Endothelial cell of umbilical vein (primary cell): Measurements from ENCODE around the gene DRC7. TPM values are rescaled to one million over a fixed set of nuclear protein-coding genes. Genes with fewer than 3 reads are reported as not detected.

Experiments used
- BruUV-seq: library from RNA; stranded (reverse); fragments of 400-500 nt; replicated peaks from 2 replicates; lab custom pipeline; 2021; lab: Mats Ljungman, UMichigan
- CTCF ChIA-PET: fragments of 300-600, 350-600 bp; sonication (Branson Sonifier 250); formaldehyde crosslinking; loops from one replicate; lab custom pipeline; 2021; ENCODE audit warnings: antibody characterized with exemption, inconsistent platforms; lab: Charles Lee
- POLR2A ChIA-PET: fragments of 300-600, 350-600 bp; sonication (Branson Sonifier 250); formaldehyde crosslinking; loops from one replicate; lab custom pipeline; 2021; ENCODE audit warnings: antibody characterized with exemption, inconsistent platforms; lab: Charles Lee
- DNase-seq: peaks from one replicate; pipeline ENCODE4 v3.0.0-alpha.2; 2011; ENCODE audit warnings: low read depth, low spot score
- FAIRE-seq: peaks from 2 replicates; lab custom pipeline; 2011; peaks lifted over from hg19 to GRCh38; lab: Jason Lieb, UNC
- H2AFZ ChIP-seq: 2 replicates; pipeline ENCODE4 v1.6.0; 2012; ENCODE audit warnings: low read depth, low read length, control low read depth, inconsistent platforms
- H3K27ac ChIP-seq: 2 replicates; pipeline ENCODE4 v1.5.1; 2011; ENCODE audit warnings: low read depth, mild to moderate bottlenecking, control low read depth, low read length, moderate library complexity; ENCODE audit not compliant: insufficient read depth
- H3K27me3 ChIP-seq, 2 experiments: 2 replicates each; pipeline versions ENCODE4 v1.6.0 to v1.6.1; 2011; ENCODE audit warnings: low read length in 2 of 2, mixed read lengths in 1 of 2; ENCODE audit not compliant: control insufficient read depth in 2 of 2, insufficient read depth in 2 of 2
- H3K36me3 ChIP-seq, 2 experiments: 2 replicates in 1 of 2; 3 replicates in 1 of 2; pipeline ENCODE4 v1.5.1; 2011; ENCODE audit warnings: low read length in 2 of 2, mild to moderate bottlenecking in 1 of 2, moderate library complexity in 1 of 2; ENCODE audit not compliant: control insufficient read depth in 2 of 2, insufficient read depth in 2 of 2; ENCODE audit errors: extremely low read depth in 1 of 2
- H3K4me1 ChIP-seq: 3 replicates; pipeline ENCODE4 v1.5.1; 2011; ENCODE audit warnings: mild to moderate bottlenecking, low read length; ENCODE audit not compliant: control insufficient read depth, insufficient read depth; ENCODE audit errors: extremely low read depth
- H3K4me2 ChIP-seq: 2 replicates; pipeline ENCODE4 v1.6.1; 2011; ENCODE audit warnings: low read length, control low read depth, mixed read lengths; ENCODE audit not compliant: insufficient read depth
- H3K4me3 ChIP-seq, 3 experiments: fragments of 200-600 bp in 1 of 3; sonication (generic), shearing (Covaris generic) in 1 of 3; replicated peaks in 1 of 3; 2 replicates each; pipeline ENCODE4 v1.5.1; 2011 to 2016; ENCODE audit warnings: control low read depth in 3 of 3, low read length in 3 of 3, mild to moderate bottlenecking in 2 of 3, inconsistent platforms in 1 of 3, low read depth in 1 of 3, moderate library complexity in 1 of 3; ENCODE audit not compliant: insufficient read depth in 1 of 3
- H3K79me2 ChIP-seq: 2 replicates; pipeline ENCODE4 v1.6.0; 2012; ENCODE audit warnings: low read length, inconsistent platforms; ENCODE audit not compliant: control insufficient read depth, insufficient read depth
- H3K9ac ChIP-seq: replicated peaks from 2 replicates; pipeline ENCODE3; 2011; ENCODE audit warnings: low read length, control low read depth; ENCODE audit not compliant: insufficient read depth; ENCODE audit errors: extremely low read depth
- H3K9me1 ChIP-seq: replicated peaks from 3 replicates; pipeline ENCODE4 v1.6.0; 2011; ENCODE audit warnings: mild to moderate bottlenecking, low read length; ENCODE audit not compliant: control insufficient read depth, insufficient read depth; ENCODE audit errors: extremely low read depth
- H3K9me3 ChIP-seq: replicated peaks from 2 replicates; pipeline ENCODE4 v1.5.1; 2012; ENCODE audit warnings: low read length, inconsistent platforms; ENCODE audit not compliant: control insufficient read depth, insufficient read depth
- H4K20me1 ChIP-seq: replicated peaks from 2 replicates; pipeline ENCODE3; 2011; ENCODE audit warnings: mild to moderate bottlenecking, low read length; ENCODE audit not compliant: control insufficient read depth, insufficient read depth; ENCODE audit errors: extremely low read depth
- FOS ChIP-seq: IDR thresholded peaks from 2 replicates; pipeline ENCODE4 v1.6.1; 2011; ENCODE audit warnings: mild to moderate bottlenecking, low read length, moderate library complexity, borderline replicate concordance; ENCODE audit not compliant: insufficient read depth
- GATA2 ChIP-seq: IDR thresholded peaks from 2 replicates; pipeline ENCODE4 v1.7.0; 2011; ENCODE audit warnings: low read depth, mild to moderate bottlenecking, moderate library complexity, mixed read lengths, low read length; ENCODE audit not compliant: insufficient read length, insufficient read depth
- JUN ChIP-seq: IDR thresholded peaks from 2 replicates; pipeline ENCODE4 v1.6.1; 2011; ENCODE audit warnings: borderline replicate concordance, low read depth; ENCODE audit not compliant: insufficient read length, insufficient read depth
- POLR2A ChIP-seq: IDR thresholded peaks from 2 replicates; pipeline ENCODE4 v1.6.1; 2012; ENCODE audit warnings: low read depth, mild to moderate bottlenecking, control low read depth, low read length
- POLR2AphosphoS5 ChIP-seq: IDR thresholded peaks from 2 replicates; pipeline ENCODE4 v1.6.1; 2012; ENCODE audit warnings: low read depth, mild to moderate bottlenecking, control low read depth, low read length, moderate library complexity; ENCODE audit not compliant: insufficient read depth
- dilution Hi-C: fragments of 300-500 bp; cut with MboI; formaldehyde crosslinking; loops from one replicate; pipeline ENCODE4 v1.15.0; 2019; ENCODE audit warnings: low sequenced_read_pairs; ENCODE audit not compliant: extremely low pct_ligation_motif_present
- intact Hi-C: fragments of 100-400 bp; cut with micrococcal nuclease; formaldehyde crosslinking; loops from one replicate; pipeline ENCODE4 v1.10.0; 2022
- polyA plus RNA-seq, 4 experiments: library from polyadenylated mRNA; depleted of rRNA in 3 of 4; stranded (reverse) in 3 of 4; unstranded in 1 of 4; fragments of >200 nt; gene quantifications; 2 replicates each; pipeline versions ENCODE4 v1.2.1 to v1.2.3, GENCODE V29; 2011 to 2012; ENCODE audit warnings: missing spikeins in 1 of 4
- total RNA-seq: library from RNA; stranded (reverse); gene quantifications from 2 replicates; pipeline ENCODE4 v1.2.3, GENCODE V29; 2021
- TF ChIP-seq, protein P1 (sequence below), 2 donors: IDR thresholded peaks; 1 replicate in 1 of 2; 2 replicates in 1 of 2; pipeline ENCODE4 v1.5.1; 2011; ENCODE audit warnings: low read length in 2 of 2, mild to moderate bottlenecking in 2 of 2, moderate library complexity in 2 of 2, control low read depth in 1 of 2, inconsistent platforms in 1 of 2, low read depth in 1 of 2; ENCODE audit not compliant: insufficient read depth in 1 of 2; ENCODE audit errors: extremely low read depth in 1 of 2
- TF ChIP-seq, protein P2 (sequence below): IDR thresholded peaks from 2 replicates; pipeline ENCODE4 v1.6.1; 2011; ENCODE audit not compliant: insufficient read depth, insufficient read length

Gene DRC7
- total and polyA plus RNA-seq, 2 donors (not counting 3 experiments of a cell fraction or from before 2014, with no cell fraction given): 0.13 to 0.77 TPM

DNA sequence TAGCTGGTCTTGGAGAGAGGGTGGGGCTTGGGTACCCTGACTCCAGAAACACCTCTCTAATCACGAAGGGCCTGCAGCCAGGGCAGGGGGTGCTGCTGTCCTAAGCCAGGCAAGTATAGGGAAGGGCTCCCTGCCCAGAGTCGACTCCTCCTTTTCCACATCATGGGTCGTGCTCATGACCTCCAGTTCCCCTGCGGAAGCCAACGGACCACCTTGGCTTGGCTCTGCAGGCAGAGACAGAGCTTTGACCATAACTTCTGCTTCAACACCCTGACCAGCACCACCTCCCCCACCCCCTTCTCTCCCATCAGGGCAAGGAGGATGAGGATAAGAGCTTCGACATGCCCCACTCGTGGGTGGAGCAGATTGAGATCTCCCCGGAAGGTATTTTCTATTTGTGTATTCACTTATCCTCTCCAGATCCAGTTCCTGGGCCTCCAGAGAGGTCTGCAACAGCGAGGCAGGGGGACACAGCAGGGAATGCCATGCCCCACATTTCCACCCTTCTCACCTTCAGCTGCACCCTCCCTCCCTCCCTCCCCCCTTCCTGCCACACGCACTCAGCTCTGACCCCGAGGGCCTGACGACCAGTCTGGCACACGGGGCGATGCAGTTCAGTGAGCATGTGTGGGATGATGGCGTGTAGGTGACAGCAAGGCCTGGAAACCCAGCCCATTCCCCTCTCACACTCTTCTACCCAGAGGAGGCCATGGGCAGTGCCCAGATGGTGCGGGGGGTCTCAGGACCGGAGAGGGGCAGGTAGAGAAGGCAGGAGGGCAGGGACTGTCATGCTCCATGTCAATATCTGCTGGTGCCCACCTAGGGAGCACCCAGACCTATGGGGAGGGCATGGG, 27.0 kb downstream of the DRC7 start:
- H3K36me3 ChIP-seq: no peaks in the 10 kb centered on the region
- no peak overlapping the region for H3K4me3 ChIP-seq
- CTCF ChIA-PET: interaction anchor here (0.9 to 4.4 kb wide), 3 partner anchors 131 to 145 kb away, joined by 3 to 63 read pairs (median 4); no protein-coding TSS in a partner anchor
- no peak for FAIRE-seq
- no peaks in the 10 kb centered on the region for H3K9me3 ChIP-seq
- H3K27ac ChIP-seq: no peak overlapping the region
- intact Hi-C loops: loop anchor here (2.0 kb wide), 1 partner anchor 121 kb away; no protein-coding TSS in a partner anchor
- no peaks in the 10 kb centered on the region for H3K27me3 ChIP-seq
- dilution Hi-C loops: no loop called here
- no peaks in the 10 kb centered on the region for H4K20me1 ChIP-seq
- no TSS peak for BruUV-seq
- TF ChIP-seq, protein P1, sequence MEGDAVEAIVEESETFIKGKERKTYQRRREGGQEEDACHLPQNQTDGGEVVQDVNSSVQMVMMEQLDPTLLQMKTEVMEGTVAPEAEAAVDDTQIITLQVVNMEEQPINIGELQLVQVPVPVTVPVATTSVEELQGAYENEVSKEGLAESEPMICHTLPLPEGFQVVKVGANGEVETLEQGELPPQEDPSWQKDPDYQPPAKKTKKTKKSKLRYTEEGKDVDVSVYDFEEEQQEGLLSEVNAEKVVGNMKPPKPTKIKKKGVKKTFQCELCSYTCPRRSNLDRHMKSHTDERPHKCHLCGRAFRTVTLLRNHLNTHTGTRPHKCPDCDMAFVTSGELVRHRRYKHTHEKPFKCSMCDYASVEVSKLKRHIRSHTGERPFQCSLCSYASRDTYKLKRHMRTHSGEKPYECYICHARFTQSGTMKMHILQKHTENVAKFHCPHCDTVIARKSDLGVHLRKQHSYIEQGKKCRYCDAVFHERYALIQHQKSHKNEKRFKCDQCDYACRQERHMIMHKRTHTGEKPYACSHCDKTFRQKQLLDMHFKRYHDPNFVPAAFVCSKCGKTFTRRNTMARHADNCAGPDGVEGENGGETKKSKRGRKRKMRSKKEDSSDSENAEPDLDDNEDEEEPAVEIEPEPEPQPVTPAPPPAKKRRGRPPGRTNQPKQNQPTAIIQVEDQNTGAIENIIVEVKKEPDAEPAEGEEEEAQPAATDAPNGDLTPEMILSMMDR (IDR thresholded peaks at IDR 0.05; ENCODE audit: extremely low read depth in 1 of 2, insufficient read depth in 1 of 2, low read depth in 1 of 2, low read length in 2 of 2): no peak
- TF ChIP-seq, protein P2, sequence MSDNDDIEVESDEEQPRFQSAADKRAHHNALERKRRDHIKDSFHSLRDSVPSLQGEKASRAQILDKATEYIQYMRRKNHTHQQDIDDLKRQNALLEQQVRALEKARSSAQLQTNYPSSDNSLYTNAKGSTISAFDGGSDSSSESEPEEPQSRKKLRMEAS: no peak
- TF ChIP-seq FOS (no peak), POLR2A (no peak), POLR2AphosphoS5 (no peak), GATA2 (no peak), JUN (no peak)
- no peaks in the 10 kb centered on the region for H3K4me1 ChIP-seq
- no peaks in the 10 kb centered on the region for H3K79me2 ChIP-seq
- H2AFZ ChIP-seq: no peak overlapping the region
- no peak overlapping the region for H3K4me2 ChIP-seq
- DNase-seq: no peak
- H3K9ac ChIP-seq: no peak overlapping the region
- no peaks in the 10 kb centered on the region for H3K9me1 ChIP-seq
- POLR2A ChIA-PET: no interaction called here
